DMS153 treated with DMSO at 0.1 percent for 48 hours (cell line): Measurements from ENCODE around the gene NOD1.
"Not testable (repeated sequence)": the region's sequence is repeated elsewhere in the genome, so short reads cannot be mapped to it uniquely, and the experiment has no call there.

ENCODE experiments used
- DNase-seq: peaks from one replicate; lab custom pipeline; 2025; ENCODE audit not compliant: unreplicated experiment; lab: John Stamatoyannopoulos, UW

Gene NOD1, protein sequence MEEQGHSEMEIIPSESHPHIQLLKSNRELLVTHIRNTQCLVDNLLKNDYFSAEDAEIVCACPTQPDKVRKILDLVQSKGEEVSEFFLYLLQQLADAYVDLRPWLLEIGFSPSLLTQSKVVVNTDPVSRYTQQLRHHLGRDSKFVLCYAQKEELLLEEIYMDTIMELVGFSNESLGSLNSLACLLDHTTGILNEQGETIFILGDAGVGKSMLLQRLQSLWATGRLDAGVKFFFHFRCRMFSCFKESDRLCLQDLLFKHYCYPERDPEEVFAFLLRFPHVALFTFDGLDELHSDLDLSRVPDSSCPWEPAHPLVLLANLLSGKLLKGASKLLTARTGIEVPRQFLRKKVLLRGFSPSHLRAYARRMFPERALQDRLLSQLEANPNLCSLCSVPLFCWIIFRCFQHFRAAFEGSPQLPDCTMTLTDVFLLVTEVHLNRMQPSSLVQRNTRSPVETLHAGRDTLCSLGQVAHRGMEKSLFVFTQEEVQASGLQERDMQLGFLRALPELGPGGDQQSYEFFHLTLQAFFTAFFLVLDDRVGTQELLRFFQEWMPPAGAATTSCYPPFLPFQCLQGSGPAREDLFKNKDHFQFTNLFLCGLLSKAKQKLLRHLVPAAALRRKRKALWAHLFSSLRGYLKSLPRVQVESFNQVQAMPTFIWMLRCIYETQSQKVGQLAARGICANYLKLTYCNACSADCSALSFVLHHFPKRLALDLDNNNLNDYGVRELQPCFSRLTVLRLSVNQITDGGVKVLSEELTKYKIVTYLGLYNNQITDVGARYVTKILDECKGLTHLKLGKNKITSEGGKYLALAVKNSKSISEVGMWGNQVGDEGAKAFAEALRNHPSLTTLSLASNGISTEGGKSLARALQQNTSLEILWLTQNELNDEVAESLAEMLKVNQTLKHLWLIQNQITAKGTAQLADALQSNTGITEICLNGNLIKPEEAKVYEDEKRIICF

DNA sequence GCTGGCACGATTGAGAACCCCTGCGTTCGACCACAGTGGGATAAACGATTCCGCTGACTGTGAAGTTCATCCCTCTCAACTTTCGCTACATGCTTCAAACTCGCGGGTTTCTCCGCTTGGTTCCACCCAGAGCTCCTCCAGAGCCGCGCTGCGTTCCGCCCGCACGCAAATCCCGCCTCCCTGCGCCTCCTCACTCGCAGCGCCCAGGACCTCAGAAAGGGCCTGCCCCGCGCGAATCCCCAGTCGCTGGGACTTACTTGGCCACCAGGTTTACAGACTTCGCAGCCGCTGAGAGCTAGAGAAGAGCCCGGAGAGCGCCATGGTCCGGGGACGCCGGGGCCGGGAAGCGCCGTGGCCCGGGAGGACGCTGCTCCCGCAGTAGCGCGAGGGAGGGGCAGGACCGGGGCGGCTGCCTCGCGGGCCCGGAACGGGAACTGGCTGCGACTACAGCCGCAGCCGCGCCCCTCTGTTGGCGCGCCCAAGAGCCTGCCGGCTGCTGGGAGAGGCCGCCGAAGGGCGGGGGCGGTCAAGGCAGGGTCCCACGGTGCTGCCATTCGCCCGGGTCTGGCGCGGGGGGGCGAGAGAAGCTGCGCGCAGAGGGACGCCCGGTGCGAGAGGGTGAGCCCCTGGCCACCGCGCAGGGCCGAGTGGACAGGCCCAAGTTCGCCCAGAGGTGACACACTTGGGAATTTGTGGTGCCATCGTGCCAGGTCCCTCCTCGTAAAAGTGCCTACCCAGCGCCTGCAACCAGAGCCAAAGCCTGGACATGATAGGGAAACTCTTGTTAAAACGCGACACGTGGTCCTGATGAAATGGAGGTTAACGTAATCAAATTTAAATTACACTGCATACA lies at the start of gene NOD1:
Gene NOD1 (minus strand): TSS at position 436 of the 853 bp plus-strand sequence. CDS start 21,863 bp downstream, outside the sequence.
- peak; percentile 74 for DNase-seq

GRCh38 chr7:30527297-30527696 lies 48.7 kb upstream of the NOD1 start:
- not testable (repeated sequence) for DNase-seq

DNA sequence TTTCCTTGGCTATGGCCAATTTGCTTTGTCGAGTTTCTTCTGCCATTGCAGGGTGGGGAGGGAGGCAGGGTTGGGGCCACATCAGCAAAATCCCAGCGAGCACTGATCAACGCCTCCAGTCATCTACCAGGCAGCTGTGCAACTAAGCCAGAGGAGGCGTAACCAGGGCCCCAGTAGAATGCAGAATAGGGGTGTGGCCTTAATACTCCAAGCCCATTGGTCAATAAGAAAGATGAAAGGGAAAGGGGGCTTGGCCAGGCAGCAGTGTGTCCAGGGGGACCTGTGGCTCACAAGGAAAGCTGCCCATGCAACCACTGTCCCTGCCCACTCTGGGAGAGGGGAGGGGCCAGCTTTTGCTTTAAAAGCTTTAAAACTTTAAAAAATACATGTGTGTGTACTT lies 47.6 kb upstream of the NOD1 start:
- DNase-seq = no peak

DNA sequence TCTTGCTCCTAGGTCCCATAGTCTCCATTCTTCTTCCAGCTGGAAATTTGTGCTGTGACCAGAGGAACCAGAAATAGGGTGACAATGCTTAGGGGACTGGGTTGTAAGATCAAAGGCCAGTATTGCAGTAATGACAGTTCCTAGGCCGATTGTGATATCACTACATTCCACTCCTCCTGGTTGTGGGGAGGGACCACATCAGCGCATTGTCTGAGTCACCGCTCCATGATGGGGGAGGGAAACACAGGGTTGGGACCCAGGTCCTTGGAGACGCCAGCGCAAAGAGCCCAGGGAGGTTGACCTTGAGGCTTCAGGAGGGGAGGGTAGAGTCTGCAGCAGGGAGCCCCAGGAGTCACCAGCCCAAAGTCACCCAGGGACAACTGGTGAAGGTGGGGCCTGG lies 46.8 kb upstream of the NOD1 start:
- DNase-seq = no peak

- DNase-seq = peak; percentile 42
Measured at GRCh38 chr7:30524545-30524944, 46.0 kb upstream of the NOD1 start.

GRCh38 chr7:30523466-30523865 lies 44.9 kb upstream of the NOD1 start:
- no peak for DNase-seq

- DNase-seq = no peak
Measured at GRCh38 chr7:30522159-30522558, 43.6 kb upstream of the NOD1 start.

DNA sequence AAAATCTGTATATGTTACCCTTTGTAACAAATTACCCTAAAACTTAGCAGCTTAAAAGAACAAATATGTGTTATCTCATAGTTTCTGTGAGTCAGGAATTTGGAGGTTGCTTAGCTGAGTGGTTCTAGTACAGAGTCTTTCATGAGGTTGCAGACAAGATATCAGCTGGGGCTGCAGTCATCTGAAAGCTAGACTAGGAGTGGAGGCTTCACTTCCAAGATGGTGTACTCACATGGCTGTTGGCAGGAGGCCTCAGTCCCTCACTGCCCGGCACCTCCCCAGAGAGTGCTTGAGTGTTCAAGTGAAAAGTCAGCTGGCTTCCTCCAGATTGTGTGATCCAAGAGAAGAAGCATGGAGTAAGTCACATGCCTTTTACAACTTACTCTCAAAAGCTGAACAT lies 42.9 kb upstream of the NOD1 start:
- DNase-seq = no peak

GRCh38 chr7:30519122-30519521 lies 40.5 kb upstream of the NOD1 start:
- DNase-seq = no peak

- DNase-seq = no peak
Measured at GRCh38 chr7:30515761-30516160, 37.2 kb upstream of the NOD1 start.

DNA sequence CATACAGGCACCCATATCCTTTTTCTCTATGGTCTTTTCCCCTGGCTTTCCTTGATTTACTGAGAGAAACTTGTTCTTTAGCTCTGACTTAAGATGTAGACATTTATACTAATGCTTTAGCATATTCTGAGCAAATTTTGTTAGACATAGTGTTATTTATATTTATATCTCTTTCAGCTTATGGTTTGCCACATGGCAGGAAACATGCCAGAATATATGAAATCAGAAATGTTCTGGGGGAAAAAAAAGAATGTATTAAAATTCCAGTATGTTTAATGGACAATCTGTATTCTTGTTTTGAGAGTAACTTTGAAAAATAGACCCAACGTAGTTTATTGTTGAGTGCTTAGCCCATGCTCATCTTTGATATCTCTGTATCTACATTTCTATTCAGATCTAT lies 36.2 kb upstream of the NOD1 start:
- no peak for DNase-seq

DNA sequence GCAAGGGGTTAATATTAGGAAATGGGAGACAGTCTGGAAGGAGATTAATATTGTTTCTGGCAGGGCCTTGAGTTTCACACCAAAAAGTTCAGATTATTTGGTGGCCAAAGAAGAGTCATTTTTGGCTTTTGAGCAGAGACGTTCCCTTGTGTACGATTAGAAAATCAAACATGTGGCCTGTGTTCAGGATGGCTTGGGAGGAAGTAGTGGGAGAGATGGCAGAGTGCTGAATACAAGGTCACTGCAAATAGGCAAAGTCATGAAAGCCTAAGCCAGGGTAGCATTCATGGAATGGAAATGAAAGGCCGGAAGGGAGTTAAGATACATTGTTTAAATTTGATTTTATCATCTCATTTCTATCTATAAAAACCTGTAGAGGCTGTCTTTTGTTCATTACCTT lies 35.6 kb upstream of the NOD1 start:
- no peak for DNase-seq

DNA sequence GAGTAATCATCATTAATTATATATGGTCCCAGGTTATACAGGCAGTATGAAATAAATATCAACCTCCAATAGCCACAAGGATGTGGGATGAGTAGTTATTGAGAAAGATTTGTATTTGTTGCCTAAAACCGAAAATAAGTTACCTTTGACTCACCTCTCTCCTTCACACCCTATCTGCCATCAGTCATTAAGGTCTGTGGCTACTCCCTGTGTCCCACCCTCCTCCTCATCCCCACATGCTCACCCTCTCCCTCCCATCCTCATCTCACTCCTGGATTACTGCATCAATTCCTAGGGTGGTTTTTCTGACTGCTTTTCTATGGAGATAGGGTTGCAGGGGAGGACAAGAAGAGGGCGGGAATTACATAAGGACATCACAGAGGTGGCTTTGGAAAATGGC lies 35.2 kb upstream of the NOD1 start:
- DNase-seq = no peak

DNA sequence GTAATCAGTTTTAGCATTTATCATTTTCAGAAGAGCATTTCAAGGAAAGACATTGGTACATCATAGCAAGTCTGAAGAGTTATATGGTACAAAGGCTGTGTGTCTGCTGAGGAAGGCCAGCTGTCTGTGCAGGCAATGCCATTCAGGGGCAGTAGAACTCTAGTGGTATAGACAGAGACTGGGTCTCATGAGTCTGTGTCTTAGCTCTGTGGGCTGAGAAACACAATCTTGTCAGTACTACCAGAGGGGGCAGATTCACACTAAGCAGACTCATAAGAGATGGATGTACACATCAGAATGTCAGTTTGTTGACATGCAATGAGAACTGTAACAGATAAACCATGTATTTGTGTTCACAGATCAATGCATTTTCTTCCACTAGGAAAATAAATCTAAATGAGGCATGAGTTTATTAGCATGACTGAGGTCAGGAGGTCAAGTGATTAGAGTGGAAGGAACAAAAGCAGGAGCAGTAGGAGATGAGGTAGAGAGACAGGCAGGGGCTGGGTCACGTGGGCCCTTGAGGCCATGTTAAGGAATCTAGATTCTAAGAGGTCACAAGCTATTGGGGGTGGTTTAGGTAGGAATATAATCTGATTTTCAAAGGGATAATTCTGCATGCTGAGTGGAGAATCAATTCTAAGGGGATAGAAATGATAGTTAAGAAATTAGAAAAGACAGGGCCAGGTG lies 33.5 kb upstream of the NOD1 start:
- no peak for DNase-seq

GRCh38 chr7:30511494-30511893 lies 32.9 kb upstream of the NOD1 start:
- DNase-seq = no peak

DNA sequence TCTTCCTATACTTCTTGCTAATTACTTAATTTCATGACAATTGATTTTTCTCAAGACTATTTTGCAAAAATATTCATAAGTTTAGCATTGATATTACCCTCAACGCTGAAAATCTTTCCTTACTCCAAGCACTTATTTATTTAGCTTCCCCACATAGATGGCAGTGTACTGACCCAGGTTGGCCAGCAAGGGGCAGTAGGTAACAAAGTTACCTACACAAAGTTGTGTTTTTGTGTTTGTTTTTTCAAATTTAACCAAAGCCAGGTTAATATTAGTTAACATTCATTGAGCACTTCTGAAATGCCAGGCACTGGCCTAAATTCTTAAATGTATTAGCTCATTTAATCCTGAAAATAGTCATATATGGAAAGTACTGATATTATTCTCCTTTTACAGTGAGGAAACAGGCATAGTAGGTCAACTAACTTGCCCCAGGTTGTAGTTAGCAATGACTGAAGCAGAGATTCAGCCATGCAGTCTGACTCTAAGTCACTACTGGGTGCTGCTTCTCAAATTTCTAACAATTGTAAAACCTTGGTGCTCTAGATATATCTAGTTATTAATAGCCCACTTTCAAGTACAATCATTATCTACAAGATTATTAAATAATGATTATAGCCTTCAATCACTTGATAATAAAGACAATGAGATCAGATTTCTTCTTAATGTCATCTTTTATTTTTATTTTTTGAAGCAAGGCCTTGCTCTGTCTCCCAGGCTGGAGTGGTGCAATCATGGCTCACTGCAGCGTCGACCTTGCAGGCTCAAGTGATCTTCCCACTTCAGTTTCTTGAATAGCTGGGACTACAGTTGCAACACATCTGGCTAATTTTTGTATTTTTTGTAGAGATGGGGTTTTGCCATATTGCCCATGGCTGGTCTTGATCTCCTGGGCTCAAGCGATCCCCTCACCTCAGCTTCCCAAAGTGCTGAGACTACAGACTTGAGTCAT lies 31.8 kb upstream of the NOD1 start:
- DNase-seq = peak; percentile 22

GRCh38 chr7:30509171-30509857 lies 30.7 kb upstream of the NOD1 start:
- DNase-seq = not testable (repeated sequence)

DNA sequence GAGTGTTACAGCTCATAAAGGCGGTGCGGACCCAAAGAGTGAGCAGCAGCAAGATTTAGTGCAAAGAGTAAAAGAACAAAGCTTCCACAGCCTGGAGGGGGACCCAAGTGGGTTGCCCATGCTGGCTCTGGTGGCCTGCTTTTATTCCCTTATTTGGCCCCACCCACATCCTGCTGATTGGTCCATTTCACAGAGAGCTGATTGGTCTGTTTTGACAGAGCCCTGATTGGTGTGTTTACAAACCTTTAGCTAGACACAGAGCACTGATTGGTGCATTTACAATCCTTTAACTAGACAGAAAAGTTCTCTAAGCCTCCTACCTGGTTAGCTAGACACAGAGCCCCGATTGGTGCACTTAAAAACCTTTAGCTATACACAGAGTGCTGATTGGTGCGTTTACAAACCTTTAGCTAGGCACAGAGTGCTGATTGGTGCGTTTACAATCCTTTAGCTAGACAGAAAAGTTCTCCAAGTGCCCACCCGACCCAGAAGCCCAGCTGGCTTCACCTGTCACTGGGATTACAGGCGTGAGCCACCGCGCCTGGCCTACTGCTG lies 28.8 kb upstream of the NOD1 start:
- DNase-seq = not testable (repeated sequence)
